SK-N-MC (cell line): ENCODE results near the gene GLOD4.
"Not testable (repeated sequence)": the region's sequence is repeated elsewhere in the genome, so short reads cannot be mapped to it uniquely, and the experiment has no call there.

Experiments used
- DNase-seq: peaks from one replicate; pipeline ENCODE4 v3.0.0-alpha.2; 2011; ENCODE audit warnings: low read depth, low spot score
- H3K27ac ChIP-seq: fragments of 200-600 bp; sonication (generic); 2 replicates; pipeline ENCODE4 v1.5.1; 2016; ENCODE audit warnings: mixed run types
- H3K36me3 ChIP-seq: fragments of 200-600 bp; sonication (generic); 2 replicates; pipeline ENCODE4 v1.6.1; 2017; ENCODE audit warnings: antibody characterized with exemption, low read length, mixed read lengths; ENCODE audit not compliant: insufficient read depth
- H3K4me3 ChIP-seq: fragments of 200-600 bp; sonication (generic); 2 replicates; pipeline ENCODE4 v1.5.1; 2016
- H3K9ac ChIP-seq: fragments of 200-600 bp; sonication (generic); 2 replicates; pipeline ENCODE4 v1.8.0; 2017; ENCODE audit warnings: mixed run types, mixed read lengths; ENCODE audit not compliant: insufficient read length
- H3K9me3 ChIP-seq: fragments of 200-600 bp; sonication (generic); 2 replicates; pipeline ENCODE4 v1.6.1; 2017; ENCODE audit warnings: low read depth, mild to moderate bottlenecking, antibody characterized with exemption, low read length, moderate library complexity, mixed read lengths
- EZH2 ChIP-seq: fragments of 200-600 bp; sonication (generic); IDR thresholded peaks from one replicate; pipeline ENCODE4 v1.6.1; 2017; ENCODE audit warnings: antibody characterized with exemption
- FOXP2 ChIP-seq: optimal IDR thresholded peaks from 2 replicates; pipeline ENCODE3; 2011; ENCODE audit warnings: mild to moderate bottlenecking, moderate library complexity; ENCODE audit not compliant: insufficient read depth; ENCODE audit errors: extremely low read length, control extremely low read depth
- POLR2AphosphoS5 ChIP-seq: IDR thresholded peaks from 2 replicates; pipeline ENCODE4 v1.6.1; 2012; ENCODE audit warnings: mild to moderate bottlenecking, low read depth, low read length, borderline replicate concordance

GLOD4 gene

GRCh38 chr17:781805-782731 is at the start of gene GLOD4, which contains the start of gene MRM3:
TSS of gene GLOD4 (minus strand) at chr17:782280. CDS start at chr17:782255, 25 bp downstream.
TSS of gene MRM3 (plus strand) at chr17:782353. CDS start at chr17:782379, 26 bp downstream.
- peaks cover 34% of the 10 kb centered on the region for H3K36me3 ChIP-seq
- H3K9me3 ChIP-seq, result no peaks in the 10 kb centered on the region
- TF ChIP-seq EZH2, result no peak
- peak; percentile 89 for TF ChIP-seq POLR2AphosphoS5
- TF ChIP-seq FOXP2, result peak; percentile 72
- peak within 1 kb of the TSS; percentile 97 for H3K4me3 ChIP-seq
- H3K27ac ChIP-seq, result peak within 1 kb of the TSS; percentile 85
- peak within 1 kb of the TSS; percentile 90 for H3K9ac ChIP-seq
- no peak for DNase-seq

- Histone ChIP-seq H3K36me3 (no peaks in the 10 kb centered on the region), H3K27ac (no peak overlapping the region), H3K4me3 (no peak overlapping the region), H3K9me3 (no peaks in the 10 kb centered on the region), H3K9ac (no peak overlapping the region)
- TF ChIP-seq POLR2AphosphoS5 (no peak), FOXP2 (no peak), EZH2 (no peak)
- DNase-seq, result no peak
Observed at GRCh38 chr17:830950-831349, 48.9 kb upstream of the GLOD4 start.

GRCh38 chr17:830381-830780 is 48.3 kb upstream of the GLOD4 start:
- no peak for TF ChIP-seq EZH2
- no peak for TF ChIP-seq POLR2AphosphoS5
- TF ChIP-seq FOXP2, result no peak
- H3K9me3 ChIP-seq, result no peaks in the 10 kb centered on the region
- DNase-seq, result no peak
- no peaks in the 10 kb centered on the region for H3K36me3 ChIP-seq
- no peak overlapping the region for H3K9ac ChIP-seq
- no peak overlapping the region for H3K4me3 ChIP-seq
- H3K27ac ChIP-seq, result no peak overlapping the region

- not testable (repeated sequence) for H3K36me3 ChIP-seq, H3K9me3 ChIP-seq, H3K27ac ChIP-seq, H3K9ac ChIP-seq, DNase-seq, H3K4me3 ChIP-seq
Observed at GRCh38 chr17:829614-830013, 47.5 kb upstream of the GLOD4 start.

GRCh38 chr17:828761-829160 is 46.7 kb upstream of the GLOD4 start:
- no peaks in the 10 kb centered on the region for H3K36me3 ChIP-seq
- no peak overlapping the region for H3K27ac ChIP-seq
- no peaks in the 10 kb centered on the region for H3K9me3 ChIP-seq
- TF ChIP-seq EZH2 (no peak), POLR2AphosphoS5 (no peak), FOXP2 (no peak)
- no peak overlapping the region for H3K4me3 ChIP-seq
- no peak overlapping the region for H3K9ac ChIP-seq
- no peak for DNase-seq

GRCh38 chr17:826778-827177 is 44.7 kb upstream of the GLOD4 start:
- H3K36me3 ChIP-seq, result no peaks in the 10 kb centered on the region
- no peak overlapping the region for H3K27ac ChIP-seq
- no peaks in the 10 kb centered on the region for H3K9me3 ChIP-seq
- TF ChIP-seq FOXP2, result no peak
- H3K4me3 ChIP-seq, result no peak overlapping the region
- no peak for DNase-seq
- H3K9ac ChIP-seq, result no peak overlapping the region

GRCh38 chr17:825216-825615 is 43.1 kb upstream of the GLOD4 start:
- Histone ChIP-seq H3K9me3 (no peaks in the 10 kb centered on the region), H3K27ac (no peak overlapping the region), H3K9ac (no peak overlapping the region), H3K4me3 (no peak overlapping the region), H3K36me3 (no peaks in the 10 kb centered on the region)
- DNase-seq, result no peak
- TF ChIP-seq FOXP2, result no peak
- no peak for TF ChIP-seq EZH2
- TF ChIP-seq POLR2AphosphoS5, result no peak

- H3K36me3 ChIP-seq, result no peaks in the 10 kb centered on the region; the same call in 1 of the 2 replicates
- DNase-seq, result no peak
- no peaks in the 10 kb centered on the region for H3K9me3 ChIP-seq
- TF ChIP-seq FOXP2, result no peak
- TF ChIP-seq EZH2, result no peak
- TF ChIP-seq POLR2AphosphoS5, result no peak
- H3K27ac ChIP-seq, result no peak overlapping the region
- H3K4me3 ChIP-seq, result no peak overlapping the region
- H3K9ac ChIP-seq, result no peak overlapping the region
Observed at GRCh38 chr17:824378-824777, 42.3 kb upstream of the GLOD4 start.

GRCh38 chr17:823501-823902 is 41.4 kb upstream of the GLOD4 start:
- TF ChIP-seq POLR2AphosphoS5, result no peak
- TF ChIP-seq FOXP2, result no peak
- TF ChIP-seq EZH2, result no peak
- no peak overlapping the region for H3K27ac ChIP-seq
- DNase-seq, result no peak
- H3K4me3 ChIP-seq, result no peak overlapping the region
- H3K9me3 ChIP-seq, result no peaks in the 10 kb centered on the region
- H3K36me3 ChIP-seq, result no peaks in the 10 kb centered on the region; the same call in 1 of the 2 replicates
- H3K9ac ChIP-seq, result no peak overlapping the region
